GM12865 (cell line): ENCODE measurements around the gene SUGP2.

Experiments
- DNase-seq: peaks from one replicate; pipeline ENCODE4 v3.0.0; 2010; ENCODE audit warnings: low read depth
- H3K4me3 ChIP-seq: 2 replicates; pipeline ENCODE4 v1.5.1; 2011; ENCODE audit warnings: mild to moderate bottlenecking, low read depth, low read length, control low read depth
- TF ChIP-seq, protein P1 (sequence below): IDR thresholded peaks from 2 replicates; pipeline ENCODE4 v1.5.1; 2011; ENCODE audit warnings: low read length, control low read depth, low read depth, inconsistent platforms; ENCODE audit not compliant: insufficient read depth; ENCODE audit errors: missing control alignments

Gene SUGP2

DNA sequence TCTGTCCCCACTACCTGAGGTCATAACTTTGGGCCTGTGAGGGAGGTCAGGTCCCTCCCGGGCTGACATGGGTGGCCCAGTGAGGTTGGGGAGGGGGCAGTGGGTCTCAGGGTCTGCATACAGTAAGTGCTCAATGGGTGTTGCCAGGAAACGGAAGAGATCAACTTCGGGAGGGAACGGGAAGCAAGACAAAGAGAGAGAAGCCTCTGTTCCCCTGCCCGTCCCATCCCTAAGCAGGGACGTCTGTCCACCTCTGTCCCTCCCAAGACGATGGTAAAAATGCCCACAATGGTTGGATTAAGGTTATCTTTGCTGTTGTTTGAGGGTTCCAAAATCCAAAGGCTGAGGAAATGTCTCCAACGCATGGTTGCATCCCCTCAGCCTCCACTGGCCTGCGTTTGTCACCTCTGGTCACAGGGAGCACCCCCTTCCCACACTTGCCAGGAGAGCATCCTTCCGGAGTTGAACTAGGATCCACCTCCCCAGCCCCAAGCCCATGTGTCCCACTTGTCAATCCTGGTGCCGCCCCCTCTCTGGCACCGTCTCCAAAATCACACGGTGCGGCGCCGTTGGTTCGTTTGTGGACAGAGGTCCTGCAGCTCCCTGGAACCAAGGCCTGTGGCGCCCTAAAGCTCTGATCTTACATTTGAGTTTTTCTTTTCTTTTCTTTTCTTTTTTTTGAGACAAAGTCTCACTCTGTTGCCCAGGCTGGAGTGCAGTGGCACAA, 91.5 kb downstream of the SUGP2 start:
- DNase-seq: no peak
- no peak overlapping the region for H3K4me3 ChIP-seq
- TF ChIP-seq, protein P1, sequence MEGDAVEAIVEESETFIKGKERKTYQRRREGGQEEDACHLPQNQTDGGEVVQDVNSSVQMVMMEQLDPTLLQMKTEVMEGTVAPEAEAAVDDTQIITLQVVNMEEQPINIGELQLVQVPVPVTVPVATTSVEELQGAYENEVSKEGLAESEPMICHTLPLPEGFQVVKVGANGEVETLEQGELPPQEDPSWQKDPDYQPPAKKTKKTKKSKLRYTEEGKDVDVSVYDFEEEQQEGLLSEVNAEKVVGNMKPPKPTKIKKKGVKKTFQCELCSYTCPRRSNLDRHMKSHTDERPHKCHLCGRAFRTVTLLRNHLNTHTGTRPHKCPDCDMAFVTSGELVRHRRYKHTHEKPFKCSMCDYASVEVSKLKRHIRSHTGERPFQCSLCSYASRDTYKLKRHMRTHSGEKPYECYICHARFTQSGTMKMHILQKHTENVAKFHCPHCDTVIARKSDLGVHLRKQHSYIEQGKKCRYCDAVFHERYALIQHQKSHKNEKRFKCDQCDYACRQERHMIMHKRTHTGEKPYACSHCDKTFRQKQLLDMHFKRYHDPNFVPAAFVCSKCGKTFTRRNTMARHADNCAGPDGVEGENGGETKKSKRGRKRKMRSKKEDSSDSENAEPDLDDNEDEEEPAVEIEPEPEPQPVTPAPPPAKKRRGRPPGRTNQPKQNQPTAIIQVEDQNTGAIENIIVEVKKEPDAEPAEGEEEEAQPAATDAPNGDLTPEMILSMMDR: no peak
